Heart left ventricle (tissue), 13 donors: ENCODE data around the gene TMEM209.

ENCODE experiments used
- POLR2A ChIP-seq, 2 donors: fragments of 450-650 bp; IDR thresholded peaks; one replicate each; pipeline ENCODE4 v1.6.1; 2017; ENCODE audit warnings: antibody characterized with exemption in 2 of 2, mild to moderate bottlenecking in 2 of 2, moderate library complexity in 2 of 2
- TF ChIP-seq, protein P1 (sequence below), 12 donors: fragments of 200-600 bp; sonication (generic) in 4 of 12; IDR thresholded peaks; one replicate each; pipeline versions ENCODE4 v1.5.0 to v1.8.0; 2018 to 2022; ENCODE audit warnings: antibody characterized with exemption in 12 of 12, mild to moderate bottlenecking in 5 of 12
- donor health status: ischemic (EF 13 %, LVEDD 7.1; RV severe dilation, severe dysfunction).
- donor health status: DM: no; HTN: yes; CAD: no.
- donor health status: DM: no; HTN: no; CAD: no.
- donor health status: ischemic (EF 25% LVEDD 6.9; RV normal size, moderate dysfunction).
- donor health status: ischemic (EF 25% LVEDD 5.7; RV mildly dilated, moderate dysfunction).
- donor health status: ischemic (EF 35%, LVEDD 5.7; RV mildly dilated, moderate dysfunction).
- donor health status: nonischemic (EF 11% LVEDD 7.7; RV severe dilation, severe dysfunction).
- donor health status: DM: yes; HTN: yes; CAD: no.
- donor health status: PGD.
- donor health status: ischemic (EF 29% LVEDD 5.4; RV normal size, mild dysfunction).
- donor health status: nonischemic (EF 23%, LVEDD 6.1; RV moderate dilation, normal function).

DNA sequence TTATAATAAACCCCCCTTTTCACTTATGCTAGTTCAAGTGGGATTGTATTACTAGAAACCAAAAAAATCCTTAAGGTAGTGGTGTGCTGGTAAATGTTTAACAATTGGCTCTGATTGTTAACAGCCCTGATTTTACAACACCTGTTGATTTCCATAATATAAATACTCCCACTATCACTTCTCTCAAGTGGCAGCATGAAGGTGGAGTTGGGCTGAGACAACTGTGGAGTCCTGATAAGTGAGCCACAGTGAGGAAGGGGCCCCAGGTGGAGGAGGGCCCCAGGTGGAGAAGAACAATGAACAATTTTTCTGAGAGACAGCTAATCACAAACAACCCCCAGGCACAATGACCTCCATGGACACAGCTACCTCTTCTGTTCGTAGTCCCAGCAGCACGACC lies 28.9 kb upstream of the TMEM209 start:
- TF ChIP-seq, protein P1, sequence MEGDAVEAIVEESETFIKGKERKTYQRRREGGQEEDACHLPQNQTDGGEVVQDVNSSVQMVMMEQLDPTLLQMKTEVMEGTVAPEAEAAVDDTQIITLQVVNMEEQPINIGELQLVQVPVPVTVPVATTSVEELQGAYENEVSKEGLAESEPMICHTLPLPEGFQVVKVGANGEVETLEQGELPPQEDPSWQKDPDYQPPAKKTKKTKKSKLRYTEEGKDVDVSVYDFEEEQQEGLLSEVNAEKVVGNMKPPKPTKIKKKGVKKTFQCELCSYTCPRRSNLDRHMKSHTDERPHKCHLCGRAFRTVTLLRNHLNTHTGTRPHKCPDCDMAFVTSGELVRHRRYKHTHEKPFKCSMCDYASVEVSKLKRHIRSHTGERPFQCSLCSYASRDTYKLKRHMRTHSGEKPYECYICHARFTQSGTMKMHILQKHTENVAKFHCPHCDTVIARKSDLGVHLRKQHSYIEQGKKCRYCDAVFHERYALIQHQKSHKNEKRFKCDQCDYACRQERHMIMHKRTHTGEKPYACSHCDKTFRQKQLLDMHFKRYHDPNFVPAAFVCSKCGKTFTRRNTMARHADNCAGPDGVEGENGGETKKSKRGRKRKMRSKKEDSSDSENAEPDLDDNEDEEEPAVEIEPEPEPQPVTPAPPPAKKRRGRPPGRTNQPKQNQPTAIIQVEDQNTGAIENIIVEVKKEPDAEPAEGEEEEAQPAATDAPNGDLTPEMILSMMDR (IDR thresholded peaks at IDR 0.05), result no peak
- TF ChIP-seq POLR2A (IDR thresholded peaks at IDR 0.05), result no peak
